Heart right ventricle (tissue), 16 donors: ENCODE results near the gene NEB. TPM values are rescaled to one million over a fixed set of nuclear protein-coding genes. Genes with fewer than 3 reads are reported as not detected.

Source experiments
- ATAC-seq, 8 donors: fragments of 200-7000 bp; cut with Tn5 transposase; one replicate each; pipeline ENCODE4 v1.9.1; 2020; ENCODE audit warnings: mild to moderate bottlenecking in 8 of 8, moderate library complexity in 8 of 8, moderate number of reproducible peaks in 1 of 8
- DNase-seq, 2 donors: peaks; one replicate each; pipeline ENCODE4 v3.0.0-alpha.2; 2020
- H3K27ac ChIP-seq, 10 donors: fragments of 200-600 bp; sonication (generic) in 2 of 10; one replicate each; pipeline versions ENCODE4 v1.5.0 to v1.8.0; 2020 to 2022; ENCODE audit warnings: mild to moderate bottlenecking in 3 of 10
- H3K27me3 ChIP-seq, 7 donors: fragments of 200-600 bp; one replicate each; pipeline ENCODE4 v1.8.0; 2021 to 2022; ENCODE audit warnings: mild to moderate bottlenecking in 2 of 7
- H3K36me3 ChIP-seq, 9 donors: fragments of 200-600 bp; sonication (generic) in 1 of 9; one replicate each; pipeline versions ENCODE4 v1.5.0 to v1.8.0; 2020 to 2022; ENCODE audit warnings: mild to moderate bottlenecking in 2 of 9
- H3K4me1 ChIP-seq, 9 donors: fragments of 200-600 bp; sonication (generic) in 1 of 9; one replicate each; pipeline versions ENCODE4 v1.5.0 to v1.8.0; 2020 to 2022; ENCODE audit warnings: mild to moderate bottlenecking in 4 of 9
- H3K4me3 ChIP-seq, 10 donors: fragments of 200-600 bp; sonication (generic) in 2 of 10; one replicate each; pipeline versions ENCODE4 v1.5.0 to v1.8.0; 2020 to 2022; ENCODE audit warnings: mild to moderate bottlenecking in 7 of 10, moderate library complexity in 2 of 10
- H3K9me3 ChIP-seq, 11 donors: fragments of 200-600 bp in 10 of 11; sonication (generic) in 2 of 11; one replicate each; pipeline versions ENCODE4 v1.5.0 to v1.8.0; 2013 to 2022; ENCODE audit warnings: mild to moderate bottlenecking in 2 of 11, control low read depth in 1 of 11, moderate library complexity in 1 of 11
- WGBS, 2 donors: extraction: QIAGEN DNeasy Blood & Tissue Kit; methylation state at CpG; one replicate each; pipeline ENCODE4 v1.1.7; 2013; ENCODE audit warnings: inconsistent platforms in 1 of 2; 5-methylcytosine and 5-hydroxymethylcytosine counted together
- intact Hi-C, 10 donors: fragments of 100-400 bp; cut with DNase I; formaldehyde crosslinking; loops; one replicate each; pipeline versions ENCODE4 v1.11.1 to v1.14.2; 2022
- polyA plus RNA-seq, 2 donors: library from polyadenylated mRNA; stranded (reverse); fragments of 200-250 nt; gene quantifications; one replicate each; pipeline ENCODE4 v1.2.3, GENCODE V29; 2013
- total RNA-seq, 10 donors: library from RNA; stranded (reverse); fragmentation: NEBNext Ultra II Directional in 3 of 10; extraction: Animal tissue kit (Norgen Biotek cat#: 25700) in 3 of 10; gene quantifications; one replicate each; pipeline versions ENCODE4 v1.2.1 to v1.2.4, GENCODE V29; 2021 to 2023
- TF ChIP-seq, protein P1 (sequence below), 9 donors: fragments of 200-600 bp; sonication (generic) in 2 of 9; IDR thresholded peaks; one replicate each; pipeline versions ENCODE4 v1.5.0 to v1.8.0; 2021 to 2022; ENCODE audit warnings: antibody characterized with exemption in 9 of 9, mild to moderate bottlenecking in 5 of 9, moderate library complexity in 1 of 9
- donor health status: Arrhythmogenic right ventricular cardiomyopathy.
- donor health status: ischemic (EF 13 %, LVEDD 7.1; RV severe dilation, severe dysfunction).
- donor health status: healthy with polysubstance abuse.
- donor health status: DM: no; HTN: yes; CAD: no.
- donor health status: DM: no; HTN: no; CAD: no.
- donor health status: ischemic (EF 25% LVEDD 6.9; RV normal size, moderate dysfunction).
- donor health status: ischemic (EF 25% LVEDD 5.7; RV mildly dilated, moderate dysfunction).
- donor health status: healthy.
- donor health status: DM: yes; HTN: yes; CAD: no.
- donor health status: Ischemic cardiomyopathy.
- donor health status: ischemic (EF 35%, LVEDD 5.7; RV mildly dilated, moderate dysfunction).
- donor health status: nonischemic (EF 11% LVEDD 7.7; RV severe dilation, severe dysfunction).
- donor health status: DM: yes; HTN: yes; CAD: no.
- donor health status: PGD.
- donor health status: ischemic (EF 29% LVEDD 5.4; RV normal size, mild dysfunction).
- donor health status: nonischemic (EF 23%, LVEDD 6.1; RV moderate dilation, normal function).

Gene NEB
- total and polyA plus RNA-seq, 12 donors: 0.32 to 19.4 (median 3.8) TPM

DNA sequence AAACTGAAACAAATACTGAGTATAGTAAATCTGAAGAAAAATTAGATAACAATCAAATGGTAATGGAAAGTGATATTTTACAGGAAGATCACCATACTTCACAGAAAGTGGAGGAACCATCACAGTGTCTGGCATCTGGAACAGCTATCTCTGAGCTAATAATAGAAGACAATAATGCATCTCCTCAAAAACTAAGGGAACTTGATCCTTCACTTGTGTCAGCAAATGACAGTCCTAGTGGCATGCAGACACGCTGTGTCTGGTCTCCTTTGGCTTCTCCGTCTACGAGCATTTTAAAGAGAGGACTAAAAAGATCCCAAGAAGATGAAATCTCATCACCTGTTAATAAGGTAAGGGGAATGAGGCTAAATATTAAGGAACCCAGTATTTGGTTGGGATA is 268.5 kb downstream of the NEB start:
- TF ChIP-seq, protein P1, sequence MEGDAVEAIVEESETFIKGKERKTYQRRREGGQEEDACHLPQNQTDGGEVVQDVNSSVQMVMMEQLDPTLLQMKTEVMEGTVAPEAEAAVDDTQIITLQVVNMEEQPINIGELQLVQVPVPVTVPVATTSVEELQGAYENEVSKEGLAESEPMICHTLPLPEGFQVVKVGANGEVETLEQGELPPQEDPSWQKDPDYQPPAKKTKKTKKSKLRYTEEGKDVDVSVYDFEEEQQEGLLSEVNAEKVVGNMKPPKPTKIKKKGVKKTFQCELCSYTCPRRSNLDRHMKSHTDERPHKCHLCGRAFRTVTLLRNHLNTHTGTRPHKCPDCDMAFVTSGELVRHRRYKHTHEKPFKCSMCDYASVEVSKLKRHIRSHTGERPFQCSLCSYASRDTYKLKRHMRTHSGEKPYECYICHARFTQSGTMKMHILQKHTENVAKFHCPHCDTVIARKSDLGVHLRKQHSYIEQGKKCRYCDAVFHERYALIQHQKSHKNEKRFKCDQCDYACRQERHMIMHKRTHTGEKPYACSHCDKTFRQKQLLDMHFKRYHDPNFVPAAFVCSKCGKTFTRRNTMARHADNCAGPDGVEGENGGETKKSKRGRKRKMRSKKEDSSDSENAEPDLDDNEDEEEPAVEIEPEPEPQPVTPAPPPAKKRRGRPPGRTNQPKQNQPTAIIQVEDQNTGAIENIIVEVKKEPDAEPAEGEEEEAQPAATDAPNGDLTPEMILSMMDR (IDR thresholded peaks at IDR 0.05): no peak
- DNase-seq (no peak), ATAC-seq (no peak)
- intact Hi-C loops: no loop called here
- Histone ChIP-seq H3K27ac (no peak overlapping the region), H3K4me1 (no peaks in the 10 kb centered on the region), H3K27me3 (no peaks in the 10 kb centered on the region), H3K36me3 (peaks cover 0 to 100% (median 80%) of the 10 kb centered on the region in 9 donors), H3K9me3 (peaks cover 0 to 1% (median 0%) of the 10 kb centered on the region in 11 donors), H3K4me3 (no peak overlapping the region)
- 96% methylated on average over 3 of the region's 3 CpGs for WGBS, 2 donors

- Histone ChIP-seq H3K4me3 (no peak overlapping the region), H3K27ac (no peak overlapping the region), H3K27me3 (no peaks in the 10 kb centered on the region), H3K4me1 (no peaks in the 10 kb centered on the region), H3K36me3 (peaks cover 0 to 100% (median 74%) of the 10 kb centered on the region in 9 donors), H3K9me3 (no peaks in the 10 kb centered on the region)
- no peak for ATAC-seq
- TF ChIP-seq, protein P1 (IDR thresholded peaks at IDR 0.05): no peak
- intact Hi-C loops: loop anchor here in 1 of 10 donors (10.0 kb wide), 1 partner anchor 1215 kb away; no protein-coding TSS in a partner anchor
- no peak for DNase-seq
- 77 to 85% methylated on average over 1 of the region's 1 CpG for WGBS, 2 donors
These were observed 274.9 kb downstream of the NEB start for GRCh38 chr2:151459358-151459757.

DNA sequence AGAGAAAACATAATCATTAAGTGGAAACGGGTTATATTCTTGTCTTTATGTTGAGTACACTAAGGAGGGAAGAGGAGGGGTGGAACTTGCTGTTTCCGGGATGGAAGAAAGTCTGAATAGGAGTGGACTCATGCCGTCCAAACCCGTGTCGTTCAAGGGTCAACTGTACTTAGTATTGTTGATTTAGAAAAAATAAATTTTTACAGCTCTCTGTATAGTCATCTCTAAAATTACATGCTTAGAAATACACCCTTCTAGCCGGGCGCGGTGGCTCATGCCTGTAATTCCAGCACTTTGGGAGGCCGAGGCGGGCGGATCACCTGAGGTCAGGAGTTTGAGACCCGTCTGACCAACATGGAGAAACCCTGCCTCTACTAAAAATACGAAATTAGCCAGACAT is 295.1 kb downstream of the NEB start:
- H3K36me3 ChIP-seq: peaks cover 0 to 100% (median 40%) of the 10 kb centered on the region in 9 donors
- no peak overlapping the region for H3K4me3 ChIP-seq
- 95 to 98% methylated on average over 13 of the region's 13 CpGs for whole genome bisulfite sequencing, 2 donors
- no peaks in the 10 kb centered on the region for H3K9me3 ChIP-seq
- intact Hi-C loops: no loop called here
- no peaks in the 10 kb centered on the region for H3K4me1 ChIP-seq
- TF ChIP-seq, protein P1 (IDR thresholded peaks at IDR 0.05): no peak
- H3K27me3 ChIP-seq: no peaks in the 10 kb centered on the region
- no peak for ATAC-seq
- H3K27ac ChIP-seq: no peak overlapping the region
- DNase-seq: no peak

DNA sequence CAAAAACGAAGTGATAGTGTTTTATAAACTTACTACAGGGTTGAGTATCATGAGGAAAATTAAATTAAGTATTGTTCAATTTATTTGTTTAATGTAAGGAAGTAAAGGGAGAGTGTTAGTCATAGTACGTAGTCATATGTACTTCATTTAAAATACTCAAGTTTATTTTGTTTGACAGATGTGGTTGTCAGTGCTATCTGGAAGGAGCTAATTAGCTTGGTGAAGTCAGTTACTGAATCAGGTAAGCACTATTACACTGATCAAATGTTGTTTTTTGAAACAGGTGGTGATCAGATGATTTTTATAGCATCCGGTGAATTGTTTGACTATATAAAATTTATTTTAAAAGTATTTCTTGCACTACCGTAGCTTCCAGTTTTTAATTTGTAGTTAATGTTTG is 295.8 kb downstream of the NEB start:
- DNase-seq: no peak
- Histone ChIP-seq H3K4me1 (no peaks in the 10 kb centered on the region), H3K36me3 (peaks cover 0 to 100% (median 40%) of the 10 kb centered on the region in 9 donors), H3K4me3 (no peak overlapping the region), H3K9me3 (no peaks in the 10 kb centered on the region), H3K27me3 (no peaks in the 10 kb centered on the region), H3K27ac (no peak overlapping the region)
- intact Hi-C loops: no loop called here
- TF ChIP-seq, protein P1 (IDR thresholded peaks at IDR 0.05): no peak
- 92 to 95% methylated on average over 4 of the region's 4 CpGs for WGBS, 2 donors
- ATAC-seq: no peak
